ENCODE measurements around the gene AHSG. TPM values are rescaled to one million over a fixed set of nuclear protein-coding genes. Genes with fewer than 3 reads are reported as not detected.

AHSG gene
- total RNA-seq, 4 donors from 2014 or later, result not detected

DNA sequence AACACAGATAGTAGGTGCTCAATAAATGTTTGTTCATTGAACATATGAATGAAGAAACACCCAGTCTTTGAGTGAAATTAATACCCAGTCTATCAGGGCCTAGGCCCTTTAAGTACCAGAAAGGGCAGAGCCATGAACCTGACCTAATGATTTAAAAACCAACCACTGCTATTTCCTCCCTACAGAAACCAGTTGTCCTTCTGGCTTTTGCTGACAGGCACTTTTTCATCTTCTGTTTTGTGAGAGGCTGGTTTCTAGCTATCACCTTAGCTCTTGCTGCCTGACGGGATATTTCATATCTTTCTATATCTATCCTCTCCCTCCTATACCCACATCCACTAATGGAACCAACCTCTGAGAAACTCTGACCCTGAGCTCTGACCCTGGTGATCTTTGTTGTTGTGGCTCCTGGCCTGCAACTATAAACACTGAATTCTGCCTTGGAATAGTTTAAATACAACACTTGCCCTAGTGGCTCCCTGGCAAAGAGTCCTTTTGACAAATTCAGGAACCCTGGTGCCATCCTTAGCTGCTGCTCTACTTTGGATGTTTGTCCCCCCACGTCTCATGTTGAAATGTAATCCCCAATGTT, 4.1 kb upstream of the AHSG start:
- H3K9me3 ChIP-seq, result no peaks in the 10 kb centered on the region
- no peaks in the 10 kb centered on the region for H3K36me3 ChIP-seq
- TF ChIP-seq, protein P1, sequence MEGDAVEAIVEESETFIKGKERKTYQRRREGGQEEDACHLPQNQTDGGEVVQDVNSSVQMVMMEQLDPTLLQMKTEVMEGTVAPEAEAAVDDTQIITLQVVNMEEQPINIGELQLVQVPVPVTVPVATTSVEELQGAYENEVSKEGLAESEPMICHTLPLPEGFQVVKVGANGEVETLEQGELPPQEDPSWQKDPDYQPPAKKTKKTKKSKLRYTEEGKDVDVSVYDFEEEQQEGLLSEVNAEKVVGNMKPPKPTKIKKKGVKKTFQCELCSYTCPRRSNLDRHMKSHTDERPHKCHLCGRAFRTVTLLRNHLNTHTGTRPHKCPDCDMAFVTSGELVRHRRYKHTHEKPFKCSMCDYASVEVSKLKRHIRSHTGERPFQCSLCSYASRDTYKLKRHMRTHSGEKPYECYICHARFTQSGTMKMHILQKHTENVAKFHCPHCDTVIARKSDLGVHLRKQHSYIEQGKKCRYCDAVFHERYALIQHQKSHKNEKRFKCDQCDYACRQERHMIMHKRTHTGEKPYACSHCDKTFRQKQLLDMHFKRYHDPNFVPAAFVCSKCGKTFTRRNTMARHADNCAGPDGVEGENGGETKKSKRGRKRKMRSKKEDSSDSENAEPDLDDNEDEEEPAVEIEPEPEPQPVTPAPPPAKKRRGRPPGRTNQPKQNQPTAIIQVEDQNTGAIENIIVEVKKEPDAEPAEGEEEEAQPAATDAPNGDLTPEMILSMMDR (IDR thresholded peaks at IDR 0.05), result no peak
- TF ChIP-seq POLR2A (IDR thresholded peaks at IDR 0.05), result no peak
- peaks cover 0 to 11% (median 0%) of the 10 kb centered on the region in 4 donors for H3K27me3 ChIP-seq
- WGBS, 2 donors, result 79 to 84% methylated on average over 2 of the region's 2 CpGs
- H3K4me3 ChIP-seq, result no peak overlapping the region
- no peak for DNase-seq
- no peak overlapping the region for H3K27ac ChIP-seq
- H3K4me1 ChIP-seq, result peaks cover 0 to 9% (median 0%) of the 10 kb centered on the region in 3 donors
- intact Hi-C loops (cut with DNase I), result no loop called here

DNA sequence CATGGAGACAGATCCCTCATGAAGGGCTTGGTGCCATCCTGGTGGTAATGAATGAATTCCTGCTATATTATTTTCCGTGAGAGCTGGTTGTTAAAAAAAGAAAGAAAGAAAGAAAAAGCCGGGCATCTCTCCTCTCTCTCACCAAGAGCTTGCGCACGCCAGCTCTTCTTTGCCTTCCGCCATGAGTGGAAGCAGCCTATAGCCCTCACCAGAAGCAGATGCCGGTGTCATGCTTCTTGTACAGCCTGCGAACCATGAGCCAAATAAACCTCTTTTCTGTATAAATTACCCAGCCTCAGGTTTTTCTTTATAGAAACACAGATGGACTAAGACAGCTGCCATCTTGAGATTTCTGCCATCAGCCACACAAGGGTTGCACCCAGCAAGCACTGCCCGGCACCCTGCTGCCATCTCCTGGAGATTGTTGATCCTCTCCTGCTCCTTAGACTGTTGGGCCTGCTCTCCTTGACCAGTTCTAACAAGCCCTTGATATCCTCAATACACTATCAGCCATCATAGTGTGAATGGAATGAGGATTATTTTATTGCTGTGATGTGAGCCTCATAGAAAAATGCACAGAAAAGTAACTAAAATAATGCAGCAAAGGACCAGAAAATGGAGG, 3.5 kb upstream of the AHSG start:
- no peak overlapping the region for H3K27ac ChIP-seq
- no peak for DNase-seq
- peaks cover 0 to 17% (median 0%) of the 10 kb centered on the region in 4 donors for H3K27me3 ChIP-seq
- intact Hi-C loops (cut with DNase I), result no loop called here
- H3K4me3 ChIP-seq, result no peak overlapping the region
- TF ChIP-seq, protein P1 (IDR thresholded peaks at IDR 0.05), result peak in 5 of 6 experiments; percentile 25 to 71 (median 39)
- no peak for TF ChIP-seq POLR2A (IDR thresholded peaks at IDR 0.05)
- peaks cover 0 to 9% (median 0%) of the 10 kb centered on the region in 3 donors for H3K4me1 ChIP-seq
- no peaks in the 10 kb centered on the region for H3K9me3 ChIP-seq
- WGBS, 2 donors, result 74 to 87% methylated on average over 8 of the region's 8 CpGs
- H3K36me3 ChIP-seq, result no peaks in the 10 kb centered on the region

DNA sequence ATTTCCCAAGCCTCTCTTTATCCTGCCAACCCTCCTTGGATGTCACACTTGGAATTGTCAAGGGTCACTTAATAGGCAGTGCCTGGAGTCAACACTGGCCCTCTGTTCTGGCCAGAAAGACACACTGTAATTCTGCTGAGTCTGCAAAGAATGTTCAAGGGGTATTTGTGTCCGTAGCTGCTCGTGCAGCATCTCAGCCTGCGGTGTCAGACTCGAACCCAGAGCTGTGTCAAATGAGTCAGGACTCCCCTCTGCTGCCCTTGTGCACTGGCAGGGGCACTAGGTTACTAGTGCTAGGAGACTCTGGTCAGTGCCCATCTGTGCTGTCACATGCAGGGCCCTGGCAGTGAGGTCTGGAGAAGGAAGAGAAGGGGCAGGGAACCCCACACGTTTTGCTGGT, 795 bp upstream of the AHSG start:
- no peak for DNase-seq
- Histone ChIP-seq H3K9me3 (no peaks in the 10 kb centered on the region), H3K4me1 (peaks cover 0 to 17% (median 5%) of the 10 kb centered on the region in 3 donors), H3K27me3 (peaks cover 0 to 35% (median 0%) of the 10 kb centered on the region in 4 donors), H3K4me3 (no peak overlapping the region), H3K36me3 (no peaks in the 10 kb centered on the region), H3K27ac (no peak overlapping the region)
- intact Hi-C loops (cut with DNase I), result loop anchor here (5.0 kb wide), 1 partner anchor 205 kb away; no protein-coding TSS in a partner anchor
- 53 to 55% methylated on average over 5 of the region's 5 CpGs for WGBS, 2 donors
- TF ChIP-seq POLR2A (IDR thresholded peaks at IDR 0.05), result no peak
- TF ChIP-seq, protein P1 (IDR thresholded peaks at IDR 0.05), result no peak

DNA sequence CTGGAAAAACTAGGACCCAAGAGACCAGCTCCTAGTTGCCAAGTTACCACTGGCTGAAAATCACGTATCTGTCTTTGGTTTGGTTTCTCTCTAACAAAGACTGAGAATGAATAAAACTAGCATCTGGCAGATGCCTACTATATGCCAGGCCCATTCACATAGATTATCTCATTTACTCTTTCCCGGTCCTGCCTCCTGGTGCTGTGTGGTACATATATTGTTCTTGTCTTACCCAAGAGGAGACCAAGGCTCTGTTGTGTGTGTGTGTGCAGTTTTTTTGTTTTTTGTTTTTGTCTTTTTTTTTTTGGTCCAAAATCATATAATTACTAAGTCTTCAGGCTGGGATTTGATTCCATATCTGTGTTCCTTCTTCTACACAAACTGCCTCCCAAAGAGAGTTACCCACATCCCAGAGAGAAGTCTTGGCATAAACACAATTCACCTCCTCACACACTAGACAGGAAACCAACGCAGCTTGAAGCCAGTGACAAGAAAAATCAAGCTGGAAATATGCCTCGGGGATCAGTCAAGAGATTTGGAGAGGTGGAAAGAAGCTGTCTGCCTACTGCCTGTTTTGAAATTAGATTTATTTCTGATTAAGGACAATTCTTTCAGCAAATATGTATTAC, 891 bp downstream of the AHSG start:
- peaks cover 3 to 27% (median 9%) of the 10 kb centered on the region in 3 donors for H3K4me1 ChIP-seq
- 52 to 53% methylated on average over 4 of the region's 4 CpGs for WGBS, 2 donors
- no peaks in the 10 kb centered on the region for H3K36me3 ChIP-seq
- DNase-seq, result no peak
- peaks cover 0 to 51% (median 0%) of the 10 kb centered on the region in 4 donors for H3K27me3 ChIP-seq
- no peak overlapping the region for H3K27ac ChIP-seq
- TF ChIP-seq POLR2A (IDR thresholded peaks at IDR 0.05), result no peak
- TF ChIP-seq, protein P1 (IDR thresholded peaks at IDR 0.05), result no peak
- no peak overlapping the region for H3K4me3 ChIP-seq
- H3K9me3 ChIP-seq, result no peaks in the 10 kb centered on the region
- intact Hi-C loops (cut with DNase I), result loop anchor here (5.0 kb wide), 1 partner anchor 204 kb away; no protein-coding TSS in a partner anchor

DNA sequence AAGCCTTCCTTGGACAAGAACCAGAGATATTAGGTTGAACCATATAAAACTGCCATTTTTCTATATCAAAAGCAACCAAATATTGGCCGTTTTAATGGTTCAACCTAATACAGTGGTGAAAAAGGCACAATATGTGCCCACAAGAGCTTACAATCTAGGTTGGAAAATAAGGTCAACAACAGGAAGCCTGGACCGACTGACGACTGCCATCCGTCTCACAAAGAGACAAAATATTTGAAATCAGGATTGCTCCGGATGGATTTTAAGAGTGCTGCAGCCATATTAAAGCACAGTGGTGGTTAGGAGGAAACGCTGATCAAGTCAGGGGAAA, 1.4 kb downstream of the AHSG start:
- H3K27me3 ChIP-seq, result peaks cover 0 to 54% (median 0%) of the 10 kb centered on the region in 4 donors
- H3K9me3 ChIP-seq, result no peaks in the 10 kb centered on the region
- TF ChIP-seq POLR2A (IDR thresholded peaks at IDR 0.05), result no peak
- TF ChIP-seq, protein P1 (IDR thresholded peaks at IDR 0.05), result no peak
- WGBS, 2 donors, result 41 to 58% methylated on average over 6 of the region's 6 CpGs
- no peak overlapping the region for H3K4me3 ChIP-seq
- DNase-seq, result no peak
- intact Hi-C loops (cut with DNase I), result loop anchor here (5.0 kb wide), 1 partner anchor 203 kb away; no protein-coding TSS in a partner anchor
- no peak overlapping the region for H3K27ac ChIP-seq
- H3K36me3 ChIP-seq, result no peaks in the 10 kb centered on the region
- H3K4me1 ChIP-seq, result peaks cover 3 to 27% (median 9%) of the 10 kb centered on the region in 3 donors
